HL-60 (cell line): ENCODE data around the gene ADCY3.

Experiments
- GABPA ChIP-seq: IDR thresholded peaks from 2 replicates; pipeline ENCODE4 v1.6.1; 2012; ENCODE audit warnings: low read depth
- POLR2AphosphoS5 ChIP-seq: IDR thresholded peaks from 2 replicates; pipeline ENCODE4 v1.6.1; 2012; ENCODE audit warnings: low read depth
- TF ChIP-seq, protein P1 (sequence below): IDR thresholded peaks from one replicate; pipeline ENCODE4 v1.5.1; 2011; ENCODE audit warnings: low read length, control low read depth, inconsistent platforms; ENCODE audit not compliant: insufficient read depth
- TF ChIP-seq, protein P2 (sequence below): IDR thresholded peaks from 2 replicates; pipeline ENCODE4 v1.6.1; 2012; ENCODE audit warnings: low read depth; ENCODE audit not compliant: insufficient replicate concordance

DNA sequence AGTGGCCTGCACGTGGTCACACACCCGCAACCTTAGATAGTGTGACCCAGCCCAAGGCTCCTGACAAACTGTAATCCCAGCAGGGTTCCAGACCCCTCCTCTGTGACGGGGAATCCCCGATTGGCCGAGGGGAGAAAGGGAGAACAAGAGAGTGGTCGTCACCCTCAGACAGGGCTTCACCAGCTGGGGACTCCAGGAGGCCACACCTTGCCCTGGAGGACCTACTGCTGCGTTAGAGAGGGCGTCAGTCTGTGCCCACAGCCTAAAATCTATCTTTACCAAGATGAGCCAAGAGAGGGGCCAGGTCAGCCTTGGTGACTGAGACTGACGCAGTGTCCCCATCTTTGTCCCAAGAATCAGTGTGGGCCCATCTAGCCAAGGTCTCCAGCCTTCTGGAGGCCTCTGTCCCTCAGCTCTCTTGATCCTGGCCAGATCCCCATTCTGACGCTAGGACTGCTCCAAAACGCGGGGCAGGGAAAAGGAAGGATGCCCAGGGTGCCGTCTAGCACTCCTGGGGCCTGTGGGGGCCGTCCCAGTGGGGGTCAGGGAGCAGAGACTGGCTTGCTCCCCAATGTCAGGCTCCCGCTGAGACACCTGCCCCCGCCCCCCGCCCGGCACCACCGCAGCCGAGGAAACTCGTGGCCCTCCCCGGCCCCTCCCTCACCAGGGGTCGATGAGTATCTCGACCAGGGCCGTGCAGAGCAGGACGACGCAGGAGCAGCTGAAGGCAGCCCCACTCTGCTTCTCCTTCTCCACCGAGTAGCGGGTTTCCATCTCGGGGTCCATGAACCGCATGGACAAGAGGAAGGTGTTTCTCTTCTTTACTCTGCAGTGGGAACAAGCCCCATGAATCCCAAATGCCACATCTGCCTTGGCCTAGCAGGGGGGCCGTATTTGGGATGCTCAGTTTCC is 86.0 kb downstream of the ADCY3 start:
- TF ChIP-seq POLR2AphosphoS5, result no peak
- TF ChIP-seq, protein P1, sequence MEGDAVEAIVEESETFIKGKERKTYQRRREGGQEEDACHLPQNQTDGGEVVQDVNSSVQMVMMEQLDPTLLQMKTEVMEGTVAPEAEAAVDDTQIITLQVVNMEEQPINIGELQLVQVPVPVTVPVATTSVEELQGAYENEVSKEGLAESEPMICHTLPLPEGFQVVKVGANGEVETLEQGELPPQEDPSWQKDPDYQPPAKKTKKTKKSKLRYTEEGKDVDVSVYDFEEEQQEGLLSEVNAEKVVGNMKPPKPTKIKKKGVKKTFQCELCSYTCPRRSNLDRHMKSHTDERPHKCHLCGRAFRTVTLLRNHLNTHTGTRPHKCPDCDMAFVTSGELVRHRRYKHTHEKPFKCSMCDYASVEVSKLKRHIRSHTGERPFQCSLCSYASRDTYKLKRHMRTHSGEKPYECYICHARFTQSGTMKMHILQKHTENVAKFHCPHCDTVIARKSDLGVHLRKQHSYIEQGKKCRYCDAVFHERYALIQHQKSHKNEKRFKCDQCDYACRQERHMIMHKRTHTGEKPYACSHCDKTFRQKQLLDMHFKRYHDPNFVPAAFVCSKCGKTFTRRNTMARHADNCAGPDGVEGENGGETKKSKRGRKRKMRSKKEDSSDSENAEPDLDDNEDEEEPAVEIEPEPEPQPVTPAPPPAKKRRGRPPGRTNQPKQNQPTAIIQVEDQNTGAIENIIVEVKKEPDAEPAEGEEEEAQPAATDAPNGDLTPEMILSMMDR, result no peak
- no peak for TF ChIP-seq GABPA
- TF ChIP-seq, protein P2, sequence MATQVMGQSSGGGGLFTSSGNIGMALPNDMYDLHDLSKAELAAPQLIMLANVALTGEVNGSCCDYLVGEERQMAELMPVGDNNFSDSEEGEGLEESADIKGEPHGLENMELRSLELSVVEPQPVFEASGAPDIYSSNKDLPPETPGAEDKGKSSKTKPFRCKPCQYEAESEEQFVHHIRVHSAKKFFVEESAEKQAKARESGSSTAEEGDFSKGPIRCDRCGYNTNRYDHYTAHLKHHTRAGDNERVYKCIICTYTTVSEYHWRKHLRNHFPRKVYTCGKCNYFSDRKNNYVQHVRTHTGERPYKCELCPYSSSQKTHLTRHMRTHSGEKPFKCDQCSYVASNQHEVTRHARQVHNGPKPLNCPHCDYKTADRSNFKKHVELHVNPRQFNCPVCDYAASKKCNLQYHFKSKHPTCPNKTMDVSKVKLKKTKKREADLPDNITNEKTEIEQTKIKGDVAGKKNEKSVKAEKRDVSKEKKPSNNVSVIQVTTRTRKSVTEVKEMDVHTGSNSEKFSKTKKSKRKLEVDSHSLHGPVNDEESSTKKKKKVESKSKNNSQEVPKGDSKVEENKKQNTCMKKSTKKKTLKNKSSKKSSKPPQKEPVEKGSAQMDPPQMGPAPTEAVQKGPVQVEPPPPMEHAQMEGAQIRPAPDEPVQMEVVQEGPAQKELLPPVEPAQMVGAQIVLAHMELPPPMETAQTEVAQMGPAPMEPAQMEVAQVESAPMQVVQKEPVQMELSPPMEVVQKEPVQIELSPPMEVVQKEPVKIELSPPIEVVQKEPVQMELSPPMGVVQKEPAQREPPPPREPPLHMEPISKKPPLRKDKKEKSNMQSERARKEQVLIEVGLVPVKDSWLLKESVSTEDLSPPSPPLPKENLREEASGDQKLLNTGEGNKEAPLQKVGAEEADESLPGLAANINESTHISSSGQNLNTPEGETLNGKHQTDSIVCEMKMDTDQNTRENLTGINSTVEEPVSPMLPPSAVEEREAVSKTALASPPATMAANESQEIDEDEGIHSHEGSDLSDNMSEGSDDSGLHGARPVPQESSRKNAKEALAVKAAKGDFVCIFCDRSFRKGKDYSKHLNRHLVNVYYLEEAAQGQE, result no peak
